NCI-H1694 (cell line): ENCODE results near the gene HNRNPUL1.

Experiments used
- DNase-seq: peaks from one replicate; lab custom pipeline; 2025; lab: John Stamatoyannopoulos, UW

HNRNPUL1 gene

DNA sequence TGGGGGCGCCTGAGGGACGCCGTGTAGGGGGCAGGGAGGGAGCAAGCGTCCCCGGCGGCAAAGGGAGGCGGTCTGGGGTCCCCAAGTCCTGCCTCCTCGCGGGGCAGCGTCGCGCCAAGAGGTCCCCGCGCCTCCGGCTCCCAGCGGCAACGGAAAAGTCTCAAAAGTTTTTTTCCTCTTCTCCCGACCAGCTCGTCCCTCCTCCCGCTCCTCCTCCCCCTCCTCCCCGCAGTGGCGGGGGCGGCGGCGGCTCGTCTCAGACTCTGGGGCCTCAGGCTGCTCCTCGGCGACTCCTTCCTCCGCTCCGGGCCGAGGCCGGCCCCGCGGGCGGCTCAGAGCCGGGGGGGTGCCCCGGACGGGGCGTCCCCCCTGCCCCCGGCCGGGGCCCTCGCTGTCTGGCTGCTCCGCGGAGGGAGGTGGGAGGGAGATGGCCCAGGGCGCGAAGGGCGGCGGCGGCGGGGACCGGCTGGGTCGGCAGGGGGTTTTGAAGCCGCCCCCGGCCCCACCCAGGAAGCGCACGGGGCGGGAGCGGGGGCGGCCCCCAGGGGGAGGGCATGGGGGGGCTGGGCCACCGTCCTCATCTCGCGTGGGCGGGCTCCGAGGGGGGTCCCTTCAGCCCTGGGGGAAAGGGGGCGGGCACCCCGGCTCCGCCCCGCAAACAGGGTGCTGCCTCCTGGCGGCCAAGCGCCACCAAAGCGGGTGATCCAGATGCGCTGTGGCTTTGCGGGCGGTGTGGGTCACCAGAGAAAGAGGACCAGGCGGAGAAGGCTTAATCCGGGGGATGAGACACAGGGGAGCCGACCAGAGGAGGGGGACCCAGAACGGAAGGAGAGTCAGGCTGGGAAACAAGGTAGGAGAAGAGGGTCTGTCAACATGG lies 89.5 kb downstream of the HNRNPUL1 start, which contains the start of gene TGFB1:
Gene TGFB1 (minus strand): TSS at position 457 of the 877 bp plus-strand sequence. CDS start 878 bp downstream, outside the sequence.
- peak; percentile 5 for DNase-seq

DNA sequence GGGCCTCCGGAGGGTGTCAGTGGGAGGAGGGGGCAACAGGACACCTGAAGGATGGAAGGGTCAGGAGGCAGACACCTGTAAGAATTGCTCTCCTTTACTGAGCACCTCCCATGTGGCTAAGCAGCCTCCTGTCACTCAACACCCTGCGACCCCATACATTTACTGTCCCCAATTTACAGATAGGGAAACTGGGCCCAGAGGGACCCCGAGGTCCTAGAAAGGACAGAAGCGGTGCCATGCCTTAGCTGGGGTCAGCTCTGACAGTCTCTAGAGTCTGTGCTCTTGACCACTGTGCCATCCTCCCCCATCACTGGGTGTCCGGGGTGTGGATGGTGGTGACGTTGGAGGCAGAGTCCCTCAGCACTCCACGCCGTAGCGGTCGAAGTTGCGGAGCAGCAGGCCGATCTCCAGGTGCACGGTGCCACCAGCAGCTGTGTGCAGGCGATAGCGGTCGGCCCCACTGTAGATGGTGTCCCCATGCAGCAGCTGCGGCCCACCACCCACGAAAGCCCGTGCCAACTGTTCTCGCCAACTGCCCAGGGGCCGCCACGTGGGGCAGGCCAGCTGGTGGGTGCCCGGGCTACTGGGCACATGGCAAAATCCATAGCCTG lies 90.3 kb downstream of the HNRNPUL1 start:
- DNase-seq: no peak

DNA sequence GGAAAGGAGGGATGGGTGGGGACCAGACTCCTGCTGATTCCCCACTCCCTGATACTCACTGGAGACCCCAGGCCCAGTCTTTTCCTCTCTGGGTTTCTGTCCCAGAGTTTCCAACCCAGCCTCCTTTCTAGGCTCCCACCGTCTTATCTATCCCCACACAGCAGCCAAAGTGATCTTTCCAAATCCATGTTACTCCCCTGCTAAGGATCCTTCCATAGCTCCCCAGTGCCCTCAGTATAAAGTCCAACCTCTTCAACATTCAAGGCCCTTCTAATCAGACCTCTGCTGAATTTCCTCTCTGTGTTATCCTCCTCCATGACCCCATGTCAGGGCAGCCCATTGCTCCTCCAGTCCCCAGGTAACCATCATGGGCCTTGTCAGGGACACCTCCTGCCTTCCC lies 90.9 kb downstream of the HNRNPUL1 start:
- no peak for DNase-seq

DNA sequence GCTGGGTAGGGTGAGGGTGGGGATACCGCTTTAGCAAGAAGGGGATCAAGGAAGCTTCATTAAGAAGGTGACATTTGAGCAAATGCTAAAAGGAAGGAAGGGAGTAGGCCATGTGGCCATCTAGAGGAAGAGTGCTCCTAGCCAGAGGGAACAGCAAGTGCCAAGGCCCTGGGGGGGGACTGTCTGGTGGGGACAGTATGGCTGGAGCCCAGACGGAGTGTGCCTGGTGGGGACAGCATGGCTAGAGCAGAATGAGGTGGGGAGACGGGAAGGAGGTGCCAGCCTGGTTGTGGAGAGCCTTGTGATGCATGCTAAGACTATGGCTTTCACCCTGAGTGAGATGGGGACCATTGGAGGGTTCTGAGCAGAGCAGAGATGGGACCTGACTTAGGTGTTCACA lies 91.6 kb downstream of the HNRNPUL1 start:
- no peak for DNase-seq

DNA sequence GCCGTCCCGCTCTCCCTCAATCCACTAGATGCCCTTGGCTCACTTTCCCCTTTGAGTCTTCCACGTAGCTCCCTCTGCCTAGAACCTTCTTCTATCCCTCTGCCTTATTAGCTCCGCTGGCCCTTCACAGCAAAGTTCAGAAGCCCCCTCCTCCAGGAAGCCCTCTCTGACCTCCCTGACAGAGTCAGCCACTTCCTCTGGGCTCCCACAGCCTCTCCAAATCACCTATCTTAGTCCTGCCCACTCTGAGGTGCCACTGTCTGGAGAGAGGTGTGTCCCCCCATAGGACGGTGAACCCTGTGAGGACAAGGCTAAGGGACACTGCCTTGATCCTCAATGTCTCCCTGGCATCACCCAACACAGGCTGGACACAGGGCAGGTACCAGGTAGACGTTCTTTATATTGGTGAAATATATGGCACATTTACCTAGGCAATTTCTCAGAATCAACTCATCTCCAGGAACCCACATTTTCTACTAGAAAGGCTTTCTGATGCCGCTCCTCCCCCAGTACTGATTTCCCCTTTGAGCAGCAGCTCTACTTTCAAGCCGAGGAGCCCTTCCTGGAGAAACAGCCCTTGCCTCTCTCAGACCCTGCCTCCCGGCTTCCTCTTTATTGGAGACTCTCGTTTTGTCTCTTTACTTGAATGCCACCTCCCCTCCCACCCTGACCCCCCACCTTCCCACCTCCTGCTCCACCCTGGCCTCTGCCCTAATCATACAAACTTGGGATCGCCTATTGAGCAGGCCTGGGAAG lies 93.0 kb downstream of the HNRNPUL1 start:
- no peak for DNase-seq
